ENCODE measurements around the gene STXBP6. TPM values are rescaled to one million over a fixed set of nuclear protein-coding genes. Genes with fewer than 3 reads are reported as not detected.

STXBP6 gene
- total and polyA plus RNA-seq, 2 of the 13 experiments (the other 11 are each of a cell fraction or from before 2014, with no cell fraction given) = 35.3 to 42.8 TPM

DNA sequence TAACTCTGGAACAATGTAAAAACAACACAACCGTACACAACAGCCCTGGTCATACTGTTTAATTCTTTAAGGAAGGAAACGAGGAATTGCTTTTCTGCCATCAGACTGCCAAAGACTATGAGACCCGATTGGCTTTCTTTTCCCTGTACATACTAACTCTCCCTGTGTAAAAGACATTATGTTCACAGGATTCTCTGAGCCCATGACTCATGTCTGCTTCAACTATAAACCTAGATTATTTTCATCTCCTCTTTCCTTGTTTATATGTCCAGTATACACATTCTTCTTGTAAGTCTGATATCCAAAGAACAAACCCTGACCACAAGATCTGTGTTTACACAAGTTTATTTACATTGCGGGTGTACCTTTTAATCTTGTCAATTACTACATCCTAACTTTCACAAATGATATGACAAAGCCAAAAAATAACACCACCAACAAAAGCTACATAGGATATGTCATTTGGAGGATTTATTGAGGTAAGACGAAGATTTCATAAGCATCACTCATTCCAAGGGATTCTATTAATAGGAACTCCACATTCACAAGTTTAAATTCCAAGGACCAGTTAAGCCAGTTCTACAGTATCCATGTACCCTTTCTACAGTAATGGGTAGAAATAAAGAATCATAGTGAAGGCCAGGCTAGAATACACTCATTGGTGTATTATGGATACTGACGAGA is 67.3 kb downstream of the STXBP6 start (continued):
- TF ChIP-seq NFAT5 (CRISPR knock-in tag; IDR thresholded peaks at IDR 0.05) = no peak
- 0 out of 2 replicates have a peak, but pooled peaks have one; percentile 64 for TF ChIP-seq ZNF382 (CRISPR knock-in tag; IDR thresholded peaks at IDR 0.05; ENCODE audit: borderline replicate concordance)
- no peak; the same call in 1 of the 2 replicates for TF ChIP-seq IRF2 (CRISPR knock-in tag; IDR thresholded peaks at IDR 0.05)
- TF ChIP-seq RBM22 (optimal IDR thresholded peaks at IDR 0.05; ENCODE audit: low read length) = no peak
- no peak for TF ChIP-seq ZNF75D (CRISPR knock-in tag; IDR thresholded peaks at IDR 0.05; ENCODE audit: borderline replicate concordance)
- no peak for TF ChIP-seq ZBTB42 (CRISPR knock-in tag; IDR thresholded peaks at IDR 0.05)
- no peak for TF ChIP-seq HCFC1 (IDR thresholded peaks at IDR 0.05; ENCODE audit: low read depth, low read length)
- TF ChIP-seq YEATS4 (CRISPR knock-in tag; IDR thresholded peaks at IDR 0.05; ENCODE audit: borderline replicate concordance) = no peak
- TF ChIP-seq, protein P1, sequence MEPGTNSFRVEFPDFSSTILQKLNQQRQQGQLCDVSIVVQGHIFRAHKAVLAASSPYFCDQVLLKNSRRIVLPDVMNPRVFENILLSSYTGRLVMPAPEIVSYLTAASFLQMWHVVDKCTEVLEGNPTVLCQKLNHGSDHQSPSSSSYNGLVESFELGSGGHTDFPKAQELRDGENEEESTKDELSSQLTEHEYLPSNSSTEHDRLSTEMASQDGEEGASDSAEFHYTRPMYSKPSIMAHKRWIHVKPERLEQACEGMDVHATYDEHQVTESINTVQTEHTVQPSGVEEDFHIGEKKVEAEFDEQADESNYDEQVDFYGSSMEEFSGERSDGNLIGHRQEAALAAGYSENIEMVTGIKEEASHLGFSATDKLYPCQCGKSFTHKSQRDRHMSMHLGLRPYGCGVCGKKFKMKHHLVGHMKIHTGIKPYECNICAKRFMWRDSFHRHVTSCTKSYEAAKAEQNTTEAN (CRISPR knock-in tag; conservative IDR thresholded peaks at IDR 0.05) = no peak
- TF ChIP-seq HOXA7 (CRISPR knock-in tag; IDR thresholded peaks at IDR 0.05) = no peak
- no peak for TF ChIP-seq ZNF546 (CRISPR knock-in tag; conservative IDR thresholded peaks at IDR 0.05)
- no peak for TF ChIP-seq ZNF678 (CRISPR knock-in tag; IDR thresholded peaks at IDR 0.05)
- no peak for TF ChIP-seq ZNF496 (CRISPR knock-in tag; IDR thresholded peaks at IDR 0.05; ENCODE audit: insufficient replicate concordance)
- TF ChIP-seq ATAD3A (CRISPR knock-in tag; IDR thresholded peaks at IDR 0.05) = no peak
- no peak for TF ChIP-seq ZNF282 (IDR thresholded peaks at IDR 0.05; ENCODE audit: partially characterized antibody)
- TF ChIP-seq EZH2 (conservative IDR thresholded peaks at IDR 0.05; ENCODE audit: low read depth, low read length) = no peak
- TF ChIP-seq ZSCAN5A (CRISPR knock-in tag; IDR thresholded peaks at IDR 0.05; ENCODE audit: borderline replicate concordance) = no peak
- no peak for TF ChIP-seq ZFY (CRISPR knock-in tag; IDR thresholded peaks at IDR 0.05)
- no peak for TF ChIP-seq MXD4 (CRISPR knock-in tag; IDR thresholded peaks at IDR 0.05)
- TF ChIP-seq ZNF34 (CRISPR knock-in tag; IDR thresholded peaks at IDR 0.05; ENCODE audit: borderline replicate concordance) = no peak
- no peak for TF ChIP-seq MNT (IDR thresholded peaks at IDR 0.05)

Data from HepG2 (cell line).